ENCODE measurements around the gene SMG9.

DNA sequence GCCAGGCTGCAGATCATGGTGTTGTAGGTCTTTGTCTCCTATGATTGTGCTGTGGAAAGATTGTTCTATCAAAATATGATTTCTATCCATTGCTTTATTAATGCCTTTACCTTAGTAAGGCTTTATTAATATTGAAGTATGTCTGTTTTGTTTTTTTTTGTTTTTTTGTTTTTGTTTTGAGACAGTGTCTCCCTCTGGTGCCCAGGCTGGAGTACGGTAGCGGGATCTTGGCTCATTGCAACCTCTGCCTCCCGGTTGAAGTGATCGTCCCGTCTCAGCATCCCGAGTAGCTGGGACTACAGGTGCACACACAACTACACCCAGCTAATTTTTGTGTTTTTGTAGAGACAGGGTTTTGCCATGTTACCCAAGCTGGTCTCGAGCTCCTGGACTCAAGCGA is 31.2 kb downstream of the SMG9 start:
- TF ChIP-seq, protein P1, sequence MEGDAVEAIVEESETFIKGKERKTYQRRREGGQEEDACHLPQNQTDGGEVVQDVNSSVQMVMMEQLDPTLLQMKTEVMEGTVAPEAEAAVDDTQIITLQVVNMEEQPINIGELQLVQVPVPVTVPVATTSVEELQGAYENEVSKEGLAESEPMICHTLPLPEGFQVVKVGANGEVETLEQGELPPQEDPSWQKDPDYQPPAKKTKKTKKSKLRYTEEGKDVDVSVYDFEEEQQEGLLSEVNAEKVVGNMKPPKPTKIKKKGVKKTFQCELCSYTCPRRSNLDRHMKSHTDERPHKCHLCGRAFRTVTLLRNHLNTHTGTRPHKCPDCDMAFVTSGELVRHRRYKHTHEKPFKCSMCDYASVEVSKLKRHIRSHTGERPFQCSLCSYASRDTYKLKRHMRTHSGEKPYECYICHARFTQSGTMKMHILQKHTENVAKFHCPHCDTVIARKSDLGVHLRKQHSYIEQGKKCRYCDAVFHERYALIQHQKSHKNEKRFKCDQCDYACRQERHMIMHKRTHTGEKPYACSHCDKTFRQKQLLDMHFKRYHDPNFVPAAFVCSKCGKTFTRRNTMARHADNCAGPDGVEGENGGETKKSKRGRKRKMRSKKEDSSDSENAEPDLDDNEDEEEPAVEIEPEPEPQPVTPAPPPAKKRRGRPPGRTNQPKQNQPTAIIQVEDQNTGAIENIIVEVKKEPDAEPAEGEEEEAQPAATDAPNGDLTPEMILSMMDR (IDR thresholded peaks at IDR 0.05) = no peak; the same call in 1 of the 2 replicates
- no peak for TF ChIP-seq POLR2AphosphoS5 (IDR thresholded peaks at IDR 0.05; ENCODE audit: low read depth, low read length)
- TF ChIP-seq, protein P2, sequence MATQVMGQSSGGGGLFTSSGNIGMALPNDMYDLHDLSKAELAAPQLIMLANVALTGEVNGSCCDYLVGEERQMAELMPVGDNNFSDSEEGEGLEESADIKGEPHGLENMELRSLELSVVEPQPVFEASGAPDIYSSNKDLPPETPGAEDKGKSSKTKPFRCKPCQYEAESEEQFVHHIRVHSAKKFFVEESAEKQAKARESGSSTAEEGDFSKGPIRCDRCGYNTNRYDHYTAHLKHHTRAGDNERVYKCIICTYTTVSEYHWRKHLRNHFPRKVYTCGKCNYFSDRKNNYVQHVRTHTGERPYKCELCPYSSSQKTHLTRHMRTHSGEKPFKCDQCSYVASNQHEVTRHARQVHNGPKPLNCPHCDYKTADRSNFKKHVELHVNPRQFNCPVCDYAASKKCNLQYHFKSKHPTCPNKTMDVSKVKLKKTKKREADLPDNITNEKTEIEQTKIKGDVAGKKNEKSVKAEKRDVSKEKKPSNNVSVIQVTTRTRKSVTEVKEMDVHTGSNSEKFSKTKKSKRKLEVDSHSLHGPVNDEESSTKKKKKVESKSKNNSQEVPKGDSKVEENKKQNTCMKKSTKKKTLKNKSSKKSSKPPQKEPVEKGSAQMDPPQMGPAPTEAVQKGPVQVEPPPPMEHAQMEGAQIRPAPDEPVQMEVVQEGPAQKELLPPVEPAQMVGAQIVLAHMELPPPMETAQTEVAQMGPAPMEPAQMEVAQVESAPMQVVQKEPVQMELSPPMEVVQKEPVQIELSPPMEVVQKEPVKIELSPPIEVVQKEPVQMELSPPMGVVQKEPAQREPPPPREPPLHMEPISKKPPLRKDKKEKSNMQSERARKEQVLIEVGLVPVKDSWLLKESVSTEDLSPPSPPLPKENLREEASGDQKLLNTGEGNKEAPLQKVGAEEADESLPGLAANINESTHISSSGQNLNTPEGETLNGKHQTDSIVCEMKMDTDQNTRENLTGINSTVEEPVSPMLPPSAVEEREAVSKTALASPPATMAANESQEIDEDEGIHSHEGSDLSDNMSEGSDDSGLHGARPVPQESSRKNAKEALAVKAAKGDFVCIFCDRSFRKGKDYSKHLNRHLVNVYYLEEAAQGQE (IDR thresholded peaks at IDR 0.05; ENCODE audit: insufficient read depth in 1 of 2, low read depth in 2 of 2, low read length in 1 of 2) = no peak
- no peak for TF ChIP-seq SIN3A (IDR thresholded peaks at IDR 0.05; ENCODE audit: borderline replicate concordance, insufficient read depth, low read depth, low read length)
